Panc1 (cell line): ENCODE data around the gene LY86. TPM values are rescaled to one million over a fixed set of nuclear protein-coding genes. Genes with fewer than 3 reads are reported as not detected.

Experiments used
- ATAC-seq: fragments of 200-7000 bp; cut with Tn5 transposase; 2 replicates; pipeline ENCODE4 v1.9.1; 2020; ENCODE audit warnings: mild to moderate bottlenecking, moderate library complexity
- BruUV-seq: library from RNA; stranded (reverse); fragments of 400-500 nt; replicated peaks from 2 replicates; lab custom pipeline; 2021; lab: Mats Ljungman, UMichigan
- CTCF ChIA-PET: fragments of 300-600 bp; sonication (Branson Sonifier 250); formaldehyde crosslinking; loops from one replicate; lab custom pipeline; 2022; ENCODE audit warnings: antibody characterized with exemption; lab: Charles Lee
- POLR2A ChIA-PET: fragments of 300-600 bp; sonication (Branson Sonifier 250); formaldehyde crosslinking; loops from one replicate; lab custom pipeline; 2022; ENCODE audit warnings: antibody characterized with exemption; lab: Charles Lee
- DNase-seq: peaks from one replicate; pipeline ENCODE4 v3.0.0-alpha.2; 2010; ENCODE audit warnings: low read depth, low spot score
- H3K27ac ChIP-seq: 2 replicates; pipeline ENCODE4 v1.5.1; 2011; ENCODE audit warnings: mild to moderate bottlenecking, low read length, inconsistent platforms
- H3K27me3 ChIP-seq: fragments of 200-500 bp; sonication (Bioruptor generic); 2 replicates; pipeline ENCODE4 v1.6.0; 2014; ENCODE audit warnings: low read length, inconsistent platforms; ENCODE audit not compliant: control insufficient read depth, insufficient read depth
- H3K36me3 ChIP-seq: fragments of 200-500 bp; sonication (Bioruptor generic); 2 replicates; pipeline ENCODE4 v1.5.1; 2014; ENCODE audit warnings: inconsistent platforms, mild to moderate bottlenecking, low read length, moderate library complexity; ENCODE audit not compliant: control insufficient read depth, insufficient read depth
- H3K4me1 ChIP-seq: 2 replicates; pipeline ENCODE4 v1.5.1; 2011; ENCODE audit warnings: inconsistent platforms, mild to moderate bottlenecking, low read length, moderate library complexity; ENCODE audit not compliant: control insufficient read depth, insufficient read depth
- H3K4me3 ChIP-seq, 2 experiments: 2 replicates each; pipeline ENCODE4 v1.5.1; 2011 to 2012; ENCODE audit warnings: low read depth in 2 of 2, low read length in 2 of 2, mild to moderate bottlenecking in 2 of 2, inconsistent platforms in 1 of 2, moderate library complexity in 1 of 2
- H3K9me3 ChIP-seq: fragments of 200-500 bp; sonication (Bioruptor generic); 2 replicates; pipeline ENCODE4 v1.5.1; 2014; ENCODE audit warnings: low read depth, mild to moderate bottlenecking, inconsistent platforms, low read length, moderate library complexity; ENCODE audit not compliant: control insufficient read depth, insufficient read depth
- POLR2AphosphoS5 ChIP-seq: IDR thresholded peaks from 2 replicates; pipeline ENCODE4 v1.6.1; 2012; ENCODE audit warnings: mild to moderate bottlenecking, low read depth, low read length, moderate library complexity
- SIN3A ChIP-seq: IDR thresholded peaks from 2 replicates; pipeline ENCODE4 v1.6.1; 2012; ENCODE audit warnings: low read depth, mild to moderate bottlenecking, low read length, moderate library complexity, borderline replicate concordance; ENCODE audit not compliant: insufficient read depth
- TCF7L2 ChIP-seq: IDR thresholded peaks from 2 replicates; pipeline ENCODE4 v1.6.1; 2011; ENCODE audit warnings: mild to moderate bottlenecking, low read depth, low read length, inconsistent platforms
- in situ Hi-C: cut with HindIII; loops from 2 replicates; pipeline ENCODE4 v1.10.0; 2016; ENCODE audit warnings: low sequenced_read_pairs, low pct_unique_long_range_greater_than_20kb
- intact Hi-C: fragments of 100-400 bp; cut with micrococcal nuclease; formaldehyde crosslinking; loops from one replicate; pipeline ENCODE4 v1.10.0; 2022; ENCODE audit not compliant: unreplicated experiment
- total RNA-seq: library from RNA; stranded (reverse); gene quantifications from one replicate; pipeline ENCODE4 v1.2.1, GENCODE V29; 2021; ENCODE audit not compliant: unreplicated experiment
- TF ChIP-seq, protein P1 (sequence below), 2 experiments: IDR thresholded peaks; 2 replicates each; pipeline ENCODE4 v1.6.1; 2011 to 2012; ENCODE audit warnings: low read depth in 2 of 2, control low read depth in 1 of 2, low read length in 1 of 2, mild to moderate bottlenecking in 1 of 2, moderate library complexity in 1 of 2; ENCODE audit not compliant: insufficient read depth in 1 of 2
- TF ChIP-seq, protein P2 (sequence below): fragments of 450-650 bp; IDR thresholded peaks from 2 replicates; pipeline ENCODE4 v1.5.1; 2017; ENCODE audit warnings: mild to moderate bottlenecking

LY86 gene
- total RNA-seq, 1 experiment from 2014 or later = not detected

DNA sequence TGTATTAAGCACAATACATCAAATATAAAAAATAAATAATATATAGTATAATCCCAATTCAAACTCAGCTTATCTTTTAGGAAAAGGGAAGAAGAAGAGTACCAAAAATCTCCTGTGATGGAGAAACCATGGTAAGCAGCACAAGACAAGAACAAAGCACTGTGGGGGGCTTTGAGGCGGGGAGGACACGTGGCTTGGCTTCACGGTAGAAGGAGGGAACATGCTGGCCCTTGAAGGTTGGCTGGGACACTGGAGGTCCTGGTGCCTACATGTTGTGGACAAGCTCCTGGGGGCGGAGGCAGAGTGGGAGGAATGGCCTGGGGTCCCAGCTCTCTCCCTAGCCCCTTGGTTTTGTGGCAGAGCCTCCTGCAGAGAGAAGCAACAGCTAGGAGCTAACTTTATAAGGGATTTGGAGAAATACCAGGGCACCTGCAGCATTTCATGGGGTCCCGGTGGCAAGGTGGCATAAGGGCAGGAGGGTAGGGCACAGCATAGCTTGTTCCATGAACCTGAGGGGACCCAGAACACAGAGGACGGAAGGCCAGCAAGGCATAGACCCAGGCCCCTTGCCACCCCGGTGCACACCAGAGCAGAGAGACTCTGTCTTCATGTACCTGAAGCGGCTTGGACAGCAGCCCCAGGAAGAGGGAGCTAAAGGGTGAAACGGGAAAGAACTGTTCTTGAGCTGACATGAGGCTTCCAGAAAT is 72.0 kb downstream of the LY86 start:
- ATAC-seq (no peak), DNase-seq (no peak)
- intact Hi-C loops = no loop called here
- H3K36me3 ChIP-seq = no peaks in the 10 kb centered on the region
- TF ChIP-seq POLR2AphosphoS5 = no peak
- ChIA-PET POLR2A (no interaction called here), CTCF (no interaction called here)
- peaks cover 14% of the 10 kb centered on the region for H3K27me3 ChIP-seq
- in situ Hi-C loops = no loop called here
- H3K9me3 ChIP-seq = no peaks in the 10 kb centered on the region
- BruUV-seq = no TSS peak
- H3K4me3 ChIP-seq = no peak overlapping the region
- no peak overlapping the region for H3K27ac ChIP-seq
- H3K4me1 ChIP-seq = no peaks in the 10 kb centered on the region

DNA sequence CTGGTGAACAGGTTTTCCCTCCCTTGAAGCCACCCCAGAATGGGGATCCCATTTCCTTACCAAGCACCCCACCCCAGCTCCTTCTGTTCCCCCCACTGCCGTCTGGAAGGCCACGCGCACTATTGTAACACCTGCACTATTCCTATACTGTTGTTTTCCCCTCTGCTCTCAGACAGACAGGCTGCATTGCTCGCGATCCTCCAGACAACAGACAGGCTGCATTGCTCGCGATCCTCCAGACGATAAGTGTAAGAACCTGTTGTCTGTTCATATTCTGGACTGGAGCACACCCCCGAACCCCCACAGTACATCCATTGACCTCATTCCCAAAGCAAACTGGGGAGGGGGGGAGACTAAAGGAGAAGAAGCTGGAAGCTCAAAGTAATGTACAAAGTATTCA is 72.7 kb downstream of the LY86 start:
- in situ Hi-C loops = no loop called here
- no peak for DNase-seq
- peaks cover 14% of the 10 kb centered on the region for H3K27me3 ChIP-seq
- no TSS peak for BruUV-seq
- H3K36me3 ChIP-seq = no peaks in the 10 kb centered on the region
- no peaks in the 10 kb centered on the region for H3K4me1 ChIP-seq
- CTCF ChIA-PET = no interaction called here
- intact Hi-C loops = no loop called here
- ATAC-seq = no peak
- TF ChIP-seq, protein P1, sequence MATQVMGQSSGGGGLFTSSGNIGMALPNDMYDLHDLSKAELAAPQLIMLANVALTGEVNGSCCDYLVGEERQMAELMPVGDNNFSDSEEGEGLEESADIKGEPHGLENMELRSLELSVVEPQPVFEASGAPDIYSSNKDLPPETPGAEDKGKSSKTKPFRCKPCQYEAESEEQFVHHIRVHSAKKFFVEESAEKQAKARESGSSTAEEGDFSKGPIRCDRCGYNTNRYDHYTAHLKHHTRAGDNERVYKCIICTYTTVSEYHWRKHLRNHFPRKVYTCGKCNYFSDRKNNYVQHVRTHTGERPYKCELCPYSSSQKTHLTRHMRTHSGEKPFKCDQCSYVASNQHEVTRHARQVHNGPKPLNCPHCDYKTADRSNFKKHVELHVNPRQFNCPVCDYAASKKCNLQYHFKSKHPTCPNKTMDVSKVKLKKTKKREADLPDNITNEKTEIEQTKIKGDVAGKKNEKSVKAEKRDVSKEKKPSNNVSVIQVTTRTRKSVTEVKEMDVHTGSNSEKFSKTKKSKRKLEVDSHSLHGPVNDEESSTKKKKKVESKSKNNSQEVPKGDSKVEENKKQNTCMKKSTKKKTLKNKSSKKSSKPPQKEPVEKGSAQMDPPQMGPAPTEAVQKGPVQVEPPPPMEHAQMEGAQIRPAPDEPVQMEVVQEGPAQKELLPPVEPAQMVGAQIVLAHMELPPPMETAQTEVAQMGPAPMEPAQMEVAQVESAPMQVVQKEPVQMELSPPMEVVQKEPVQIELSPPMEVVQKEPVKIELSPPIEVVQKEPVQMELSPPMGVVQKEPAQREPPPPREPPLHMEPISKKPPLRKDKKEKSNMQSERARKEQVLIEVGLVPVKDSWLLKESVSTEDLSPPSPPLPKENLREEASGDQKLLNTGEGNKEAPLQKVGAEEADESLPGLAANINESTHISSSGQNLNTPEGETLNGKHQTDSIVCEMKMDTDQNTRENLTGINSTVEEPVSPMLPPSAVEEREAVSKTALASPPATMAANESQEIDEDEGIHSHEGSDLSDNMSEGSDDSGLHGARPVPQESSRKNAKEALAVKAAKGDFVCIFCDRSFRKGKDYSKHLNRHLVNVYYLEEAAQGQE (IDR thresholded peaks at IDR 0.05; ENCODE audit: insufficient read depth in 1 of 2, low read depth in 2 of 2, low read length in 1 of 2) = no peak
- no peak for TF ChIP-seq SIN3A
- no peak for TF ChIP-seq POLR2AphosphoS5
- TF ChIP-seq, protein P2, sequence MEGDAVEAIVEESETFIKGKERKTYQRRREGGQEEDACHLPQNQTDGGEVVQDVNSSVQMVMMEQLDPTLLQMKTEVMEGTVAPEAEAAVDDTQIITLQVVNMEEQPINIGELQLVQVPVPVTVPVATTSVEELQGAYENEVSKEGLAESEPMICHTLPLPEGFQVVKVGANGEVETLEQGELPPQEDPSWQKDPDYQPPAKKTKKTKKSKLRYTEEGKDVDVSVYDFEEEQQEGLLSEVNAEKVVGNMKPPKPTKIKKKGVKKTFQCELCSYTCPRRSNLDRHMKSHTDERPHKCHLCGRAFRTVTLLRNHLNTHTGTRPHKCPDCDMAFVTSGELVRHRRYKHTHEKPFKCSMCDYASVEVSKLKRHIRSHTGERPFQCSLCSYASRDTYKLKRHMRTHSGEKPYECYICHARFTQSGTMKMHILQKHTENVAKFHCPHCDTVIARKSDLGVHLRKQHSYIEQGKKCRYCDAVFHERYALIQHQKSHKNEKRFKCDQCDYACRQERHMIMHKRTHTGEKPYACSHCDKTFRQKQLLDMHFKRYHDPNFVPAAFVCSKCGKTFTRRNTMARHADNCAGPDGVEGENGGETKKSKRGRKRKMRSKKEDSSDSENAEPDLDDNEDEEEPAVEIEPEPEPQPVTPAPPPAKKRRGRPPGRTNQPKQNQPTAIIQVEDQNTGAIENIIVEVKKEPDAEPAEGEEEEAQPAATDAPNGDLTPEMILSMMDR = no peak
- no peak for TF ChIP-seq TCF7L2
- no peak overlapping the region for H3K27ac ChIP-seq
- no peaks in the 10 kb centered on the region for H3K9me3 ChIP-seq
- no peak overlapping the region for H3K4me3 ChIP-seq
- POLR2A ChIA-PET = interaction anchor here (0.5 kb wide), 1 partner anchor 595 kb away, joined by 6 read pairs; no protein-coding TSS in a partner anchor

DNA sequence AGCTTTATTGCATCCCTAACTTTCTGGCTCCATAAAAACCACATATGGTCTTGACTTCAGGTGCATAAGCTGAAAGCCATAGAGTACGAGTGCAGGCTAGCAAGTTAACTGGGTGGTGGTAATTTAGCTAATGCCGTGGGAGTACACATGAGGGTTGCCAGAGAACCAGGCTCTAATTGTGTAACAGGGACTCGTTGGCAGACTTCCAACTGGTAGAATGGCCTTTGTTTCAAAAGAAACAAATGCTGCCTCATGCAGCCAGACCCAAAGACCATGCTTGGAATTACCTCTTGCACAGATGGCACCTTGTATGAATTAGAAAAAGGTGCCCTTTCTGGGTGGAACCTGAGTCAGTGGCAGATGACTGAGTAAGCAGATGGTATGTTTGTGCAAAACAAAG is 73.2 kb downstream of the LY86 start:
- intact Hi-C loops = no loop called here
- DNase-seq = no peak
- TF ChIP-seq TCF7L2 (no peak), SIN3A (no peak), POLR2AphosphoS5 (no peak)
- TF ChIP-seq, protein P1 (IDR thresholded peaks at IDR 0.05; ENCODE audit: insufficient read depth in 1 of 2, low read depth in 2 of 2, low read length in 1 of 2) = no peak
- TF ChIP-seq, protein P2 = no peak
- Histone ChIP-seq H3K9me3 (no peaks in the 10 kb centered on the region), H3K36me3 (no peaks in the 10 kb centered on the region), H3K4me3 (no peak overlapping the region), H3K27me3 (peaks cover 16% of the 10 kb centered on the region), H3K4me1 (no peaks in the 10 kb centered on the region), H3K27ac (no peak overlapping the region)
- CTCF ChIA-PET = no interaction called here
- POLR2A ChIA-PET = interaction anchor here (0.5 kb wide), 1 partner anchor 595 kb away, joined by 6 read pairs; no protein-coding TSS in a partner anchor
- BruUV-seq = no TSS peak
- no peak for ATAC-seq
- in situ Hi-C loops = no loop called here
